HEK293T (cell line): ENCODE measurements around the gene TTC17.

Experiments
- CTCF ChIA-PET: fragments of 350-600 bp; formaldehyde crosslinking; extraction: SDS; loops from one replicate; lab custom pipeline; 2021; ENCODE audit warnings: antibody characterized with exemption, inconsistent platforms; lab: Yijun Ruan, JAX
- POLR2A ChIA-PET: fragments of 350-600 bp; formaldehyde crosslinking; extraction: SDS; loops from one replicate; lab custom pipeline; 2020; ENCODE audit warnings: antibody characterized with exemption, inconsistent platforms; lab: Yijun Ruan, JAX
- DNase-seq: peaks from one replicate; pipeline ENCODE4 v3.0.0; 2012; ENCODE audit warnings: mixed read lengths; ENCODE audit errors: extremely low spot score
- ARNT ChIP-seq: fragments of 450-650 bp; IDR thresholded peaks from 2 replicates; pipeline ENCODE4 v1.6.1; 2017; ENCODE audit warnings: mild to moderate bottlenecking
- BHLHE40 ChIP-seq: fragments of 450-650 bp; IDR thresholded peaks from 2 replicates; pipeline ENCODE4 v1.6.1; 2016; ENCODE audit warnings: mild to moderate bottlenecking, moderate library complexity, borderline replicate concordance
- CTBP1 ChIP-seq: fragments of 450-650 bp; IDR thresholded peaks from 2 replicates; pipeline ENCODE4 v1.6.1; 2016; ENCODE audit warnings: borderline replicate concordance
- ELF4 ChIP-seq: fragments of 450-650 bp; IDR thresholded peaks from 2 replicates; pipeline ENCODE4 v1.6.1; 2017; ENCODE audit warnings: antibody characterized with exemption
- FOXA1 ChIP-seq: fragments of 450-650 bp; IDR thresholded peaks from 2 replicates; pipeline ENCODE4 v1.6.1; 2016; ENCODE audit warnings: mild to moderate bottlenecking
- FOXK2 ChIP-seq: fragments of 450-650 bp; IDR thresholded peaks from 2 replicates; pipeline ENCODE4 v1.6.1; 2016; ENCODE audit warnings: mild to moderate bottlenecking
- FOXM1 ChIP-seq: fragments of 450-650 bp; IDR thresholded peaks from 2 replicates; pipeline ENCODE4 v1.6.1; 2017; ENCODE audit warnings: mild to moderate bottlenecking, borderline replicate concordance
- HDGF ChIP-seq: fragments of 450-650 bp; IDR thresholded peaks from 2 replicates; pipeline ENCODE4 v1.6.1; 2017; ENCODE audit warnings: antibody characterized with exemption, borderline replicate concordance
- L3MBTL2 ChIP-seq: fragments of 450-650 bp; conservative IDR thresholded peaks from 2 replicates; pipeline ENCODE4 v1.6.1; 2016; ENCODE audit warnings: mild to moderate bottlenecking
- LEF1 ChIP-seq: fragments of 450-650 bp; IDR thresholded peaks from 2 replicates; pipeline ENCODE4 v1.6.1; 2017; ENCODE audit warnings: mild to moderate bottlenecking, borderline replicate concordance
- NFRKB ChIP-seq: fragments of 450-650 bp; IDR thresholded peaks from 2 replicates; pipeline ENCODE4 v1.6.1; 2016; ENCODE audit warnings: mild to moderate bottlenecking, moderate library complexity
- PKNOX1 ChIP-seq: fragments of 450-650 bp; IDR thresholded peaks from 2 replicates; pipeline ENCODE4 v1.6.1; 2016
- SP1 ChIP-seq: fragments of 450-650 bp; IDR thresholded peaks from 2 replicates; pipeline ENCODE4 v1.6.1; 2017
- SUZ12 ChIP-seq: fragments of 450-650 bp; IDR thresholded peaks from 2 replicates; pipeline ENCODE4 v1.6.1; 2016; ENCODE audit warnings: mild to moderate bottlenecking
- TARDBP ChIP-seq: fragments of 450-650 bp; IDR thresholded peaks from 2 replicates; pipeline ENCODE4 v1.6.1; 2016
- ZNF384 ChIP-seq: fragments of 450-650 bp; IDR thresholded peaks from 2 replicates; pipeline ENCODE4 v1.6.1; 2016

Gene TTC17

GRCh38 chr11:43377389-43377788 lies 18.7 kb downstream of the TTC17 start:
- CTCF ChIA-PET: no interaction called here
- POLR2A ChIA-PET: interaction anchor here (1.2 kb wide), 1 partner anchor 18 kb away, joined by 8 read pairs; the partner anchor contains the start of gene TTC17
- TF ChIP-seq L3MBTL2 (no peak), BHLHE40 (no peak), PKNOX1 (no peak), FOXM1 (no peak), TARDBP (no peak), ELF4 (no peak), HDGF (no peak), CTBP1 (no peak), ARNT (no peak), LEF1 (no peak), ZNF384 (no peak), SUZ12 (no peak), SP1 (no peak), FOXA1 (no peak), FOXK2 (no peak), NFRKB (no peak)
- DNase-seq: no peak

- ChIA-PET CTCF (no interaction called here), POLR2A (no interaction called here)
- no peak for DNase-seq
- TF ChIP-seq BHLHE40 (no peak), CTBP1 (no peak), FOXM1 (no peak), FOXA1 (no peak), NFRKB (no peak), SP1 (no peak), LEF1 (no peak), FOXK2 (no peak), L3MBTL2 (no peak), ELF4 (no peak), ARNT (no peak), SUZ12 (no peak), ZNF384 (no peak), PKNOX1 (no peak), HDGF (no peak), TARDBP (no peak)
Observed at GRCh38 chr11:43378897-43379296, 20.2 kb downstream of the TTC17 start.

- POLR2A ChIA-PET: no interaction called here
- CTCF ChIA-PET: no interaction called here
- no peak for TF ChIP-seq LEF1
- TF ChIP-seq ARNT: no peak
- no peak for TF ChIP-seq BHLHE40
- no peak for TF ChIP-seq HDGF
- no peak for TF ChIP-seq ELF4
- TF ChIP-seq PKNOX1: no peak
- no peak for TF ChIP-seq CTBP1
- no peak for DNase-seq
Observed at GRCh38 chr11:43381802-43382201, 23.1 kb downstream of the TTC17 start.

GRCh38 chr11:43382614-43383013 lies 23.9 kb downstream of the TTC17 start:
- no peak for DNase-seq
- TF ChIP-seq FOXM1: no peak
- TF ChIP-seq ARNT: no peak
- no peak for TF ChIP-seq SP1
- TF ChIP-seq FOXA1: no peak
- no peak for TF ChIP-seq LEF1
- no peak for TF ChIP-seq FOXK2
- TF ChIP-seq ZNF384: no peak
- TF ChIP-seq HDGF: no peak
- TF ChIP-seq L3MBTL2: no peak
- no peak for TF ChIP-seq ELF4
- no peak for TF ChIP-seq SUZ12
- TF ChIP-seq TARDBP: no peak
- no peak for TF ChIP-seq BHLHE40
- no peak for TF ChIP-seq PKNOX1
- no peak for TF ChIP-seq CTBP1
- no peak for TF ChIP-seq NFRKB
- POLR2A ChIA-PET: no interaction called here
- CTCF ChIA-PET: no interaction called here

GRCh38 chr11:43384393-43384792 lies 25.7 kb downstream of the TTC17 start:
- POLR2A ChIA-PET: no interaction called here
- CTCF ChIA-PET: no interaction called here
- no peak for DNase-seq
- TF ChIP-seq ELF4 (no peak), NFRKB (no peak), HDGF (no peak), PKNOX1 (no peak), BHLHE40 (no peak), CTBP1 (no peak), FOXA1 (no peak), ZNF384 (no peak), ARNT (no peak), TARDBP (no peak), SUZ12 (no peak)
